AG04449 (cell line): Measurements from ENCODE around the gene ADGRL4.
A peak's percentile ranks its signal among the peaks of the same experiment; 100 is the strongest.

Source experiments
- CTCF ChIA-PET: fragments of 350-600 bp; formaldehyde crosslinking; extraction: SDS; loops from one replicate; lab custom pipeline; 2021; ENCODE audit warnings: antibody characterized with exemption; lab: Yijun Ruan, JAX
- POLR2A ChIA-PET: fragments of 400-600, 350-600 bp; formaldehyde crosslinking; extraction: SDS; loops from one replicate; lab custom pipeline; 2020; ENCODE audit warnings: antibody characterized with exemption, inconsistent platforms; lab: Yijun Ruan, JAX
- DNase-seq: peaks from one replicate; pipeline ENCODE4 v3.0.0-alpha.2; 2010; ENCODE audit warnings: low read depth, low spot score
- H3K4me3 ChIP-seq: 2 replicates; pipeline ENCODE4 v1.5.1; 2011; ENCODE audit warnings: low read depth, mild to moderate bottlenecking, control low read depth, low read length
- TF ChIP-seq, protein P1 (sequence below): IDR thresholded peaks from one replicate; pipeline ENCODE4 v1.5.1; 2011; ENCODE audit warnings: mild to moderate bottlenecking, moderate library complexity, low read length, control low read depth, inconsistent platforms; ENCODE audit not compliant: insufficient read depth; ENCODE audit errors: missing control alignments

ADGRL4 gene

GRCh38 chr1:79042117-79042516 lies 35.6 kb upstream of the ADGRL4 start:
- POLR2A ChIA-PET: interaction anchor here (0.7 kb wide), 1 partner anchor 223 kb away, joined by 3 read pairs; no protein-coding TSS in a partner anchor
- CTCF ChIA-PET: no interaction called here
- TF ChIP-seq, protein P1, sequence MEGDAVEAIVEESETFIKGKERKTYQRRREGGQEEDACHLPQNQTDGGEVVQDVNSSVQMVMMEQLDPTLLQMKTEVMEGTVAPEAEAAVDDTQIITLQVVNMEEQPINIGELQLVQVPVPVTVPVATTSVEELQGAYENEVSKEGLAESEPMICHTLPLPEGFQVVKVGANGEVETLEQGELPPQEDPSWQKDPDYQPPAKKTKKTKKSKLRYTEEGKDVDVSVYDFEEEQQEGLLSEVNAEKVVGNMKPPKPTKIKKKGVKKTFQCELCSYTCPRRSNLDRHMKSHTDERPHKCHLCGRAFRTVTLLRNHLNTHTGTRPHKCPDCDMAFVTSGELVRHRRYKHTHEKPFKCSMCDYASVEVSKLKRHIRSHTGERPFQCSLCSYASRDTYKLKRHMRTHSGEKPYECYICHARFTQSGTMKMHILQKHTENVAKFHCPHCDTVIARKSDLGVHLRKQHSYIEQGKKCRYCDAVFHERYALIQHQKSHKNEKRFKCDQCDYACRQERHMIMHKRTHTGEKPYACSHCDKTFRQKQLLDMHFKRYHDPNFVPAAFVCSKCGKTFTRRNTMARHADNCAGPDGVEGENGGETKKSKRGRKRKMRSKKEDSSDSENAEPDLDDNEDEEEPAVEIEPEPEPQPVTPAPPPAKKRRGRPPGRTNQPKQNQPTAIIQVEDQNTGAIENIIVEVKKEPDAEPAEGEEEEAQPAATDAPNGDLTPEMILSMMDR: no peak
- peak; percentile 7 for DNase-seq
- no peak overlapping the region for H3K4me3 ChIP-seq

GRCh38 chr1:79041666-79042065 lies 35.1 kb upstream of the ADGRL4 start:
- TF ChIP-seq, protein P1: no peak
- H3K4me3 ChIP-seq: no peak overlapping the region
- ChIA-PET CTCF (no interaction called here), POLR2A (no interaction called here)
- no peak for DNase-seq

- no peak for DNase-seq
- POLR2A ChIA-PET: no interaction called here
- CTCF ChIA-PET: no interaction called here
- peak overlapping the region; percentile 22 for H3K4me3 ChIP-seq
- TF ChIP-seq, protein P1: no peak
These were observed 34.0 kb upstream of the ADGRL4 start for GRCh38 chr1:79040424-79041082.

DNA sequence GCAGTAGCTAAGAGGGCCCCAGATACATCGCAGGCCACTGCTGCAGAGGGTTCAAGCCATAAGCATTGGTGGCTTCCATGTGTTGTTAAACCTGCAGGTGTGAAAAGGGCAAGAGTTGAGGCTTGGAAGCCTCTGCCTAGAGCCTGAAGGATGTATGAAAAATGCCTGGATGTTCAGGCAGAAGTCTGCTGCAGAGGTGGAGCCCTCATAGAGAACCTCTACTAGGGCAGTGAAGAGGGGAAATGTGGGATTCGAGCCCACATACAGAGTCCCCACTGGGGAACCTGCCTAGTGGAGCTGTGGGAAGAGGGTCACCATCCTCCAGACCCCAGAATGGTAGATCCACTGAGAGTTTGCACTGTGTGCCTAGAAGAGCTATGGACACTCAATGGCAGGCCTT lies 30.6 kb upstream of the ADGRL4 start:
- ChIA-PET POLR2A (no interaction called here), CTCF (no interaction called here)
- TF ChIP-seq, protein P1: no peak
- DNase-seq: no peak
- H3K4me3 ChIP-seq: no peak overlapping the region

DNA sequence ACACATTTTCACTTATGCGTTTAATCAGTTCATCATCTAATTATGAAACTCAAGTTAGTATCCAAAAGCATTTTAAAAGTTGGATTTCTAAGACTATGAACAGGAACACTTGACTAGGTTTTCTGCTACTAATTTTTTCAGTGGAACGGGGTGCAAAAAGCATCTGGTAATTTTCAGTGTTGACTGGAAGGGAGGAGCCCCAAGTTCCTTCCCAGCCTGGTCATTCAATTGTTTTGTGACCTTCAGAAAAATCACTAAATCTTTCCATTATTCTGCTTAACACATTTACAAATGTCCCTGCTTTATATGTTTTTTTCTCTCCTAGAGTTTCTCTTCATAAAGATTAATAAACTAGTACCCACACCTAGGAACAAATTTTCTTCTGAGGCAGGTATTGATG lies 6.0 kb upstream of the ADGRL4 start:
- CTCF ChIA-PET: no interaction called here
- no peak for DNase-seq
- no peak overlapping the region for H3K4me3 ChIP-seq
- POLR2A ChIA-PET: no interaction called here
- TF ChIP-seq, protein P1: no peak

DNA sequence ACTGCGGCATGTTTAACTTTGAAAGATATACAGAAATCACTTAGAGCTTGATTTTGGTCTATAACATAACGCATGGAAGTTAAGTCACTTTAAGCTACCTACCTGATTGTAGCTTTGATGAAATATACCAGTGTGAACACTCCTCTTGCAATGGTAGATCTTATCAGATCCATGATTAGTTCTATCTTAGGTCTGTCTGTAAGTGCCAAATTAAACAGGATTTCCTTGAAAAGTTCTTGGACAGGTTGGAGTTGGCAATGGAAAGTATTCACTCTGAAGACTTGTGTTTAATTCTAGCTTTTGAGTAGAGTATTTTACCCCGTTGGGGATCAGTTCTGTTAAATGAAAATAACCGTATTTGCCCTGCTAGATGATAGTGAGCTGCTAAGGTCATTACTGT lies 4.1 kb upstream of the ADGRL4 start:
- ChIA-PET CTCF (no interaction called here), POLR2A (no interaction called here)
- no peak overlapping the region for H3K4me3 ChIP-seq
- TF ChIP-seq, protein P1: no peak
- DNase-seq: no peak
